Measurements from ENCODE around the gene SRP68. TPM values are rescaled to one million over a fixed set of nuclear protein-coding genes. Genes with fewer than 3 reads are reported as not detected.

Gene SRP68
- total and polyA plus RNA-seq, 2 of the 8 experiments (the other 6 are each of a cell fraction or from before 2014, with no cell fraction given), result 57.7 to 83.5 TPM

- Histone ChIP-seq H4K8ac (ENCODE audit: extremely low read depth, insufficient read depth, low read length) (no peak overlapping the region), H3K4me1 (replicated peaks in 1 of 4; ENCODE audit: control insufficient read depth in 3 of 4, insufficient read depth in 4 of 4, low read length in 3 of 4) (no peaks in the 10 kb centered on the region), H2BK5ac (ENCODE audit: low read depth, low read length) (no peak overlapping the region), H2BK120ac (replicated peaks; ENCODE audit: low read depth, low read length) (no peak overlapping the region), H3K27me3 (replicated peaks in 1 of 4; ENCODE audit: control insufficient read depth in 3 of 4, extremely low read depth in 1 of 4, insufficient read depth in 3 of 4, low read length in 3 of 4) (no peaks in the 10 kb centered on the region), H3K36me3 (ENCODE audit: control insufficient read depth in 2 of 4, insufficient read depth in 4 of 4, low read length in 3 of 4) (no peaks in the 10 kb centered on the region; a peak in 1 of 8 replicates), H4K91ac (replicated peaks; ENCODE audit: insufficient read length, low read length) (no peak overlapping the region), H2BK20ac (ENCODE audit: low read length) (no peak overlapping the region), H3K79me2 (ENCODE audit: control insufficient read depth in 1 of 2, insufficient read depth in 2 of 2, low read length in 2 of 2) (no peaks in the 10 kb centered on the region), H3K23me2 (ENCODE audit: low read depth, low read length) (no peaks in the 10 kb centered on the region), H4K20me1 (replicated peaks in 1 of 2; ENCODE audit: control insufficient read depth in 1 of 2, insufficient read depth in 2 of 2, low read length in 2 of 2) (no peaks in the 10 kb centered on the region), H4K5ac (ENCODE audit: insufficient read length, low read depth, low read length) (no peak overlapping the region), H3K79me1 (ENCODE audit: low read depth, low read length) (no peaks in the 10 kb centered on the region), H2BK15ac (ENCODE audit: low read length) (no peak overlapping the region), H3K9ac (replicated peaks in 1 of 4; ENCODE audit: extremely low read depth in 1 of 4, low read depth in 3 of 4, low read length in 3 of 4) (no peak overlapping the region), H3K4me2 (ENCODE audit: insufficient read depth in 1 of 2, low read depth in 2 of 2, low read length in 2 of 2) (no peak overlapping the region), H3K27ac (ENCODE audit: low read depth, low read length) (no peak overlapping the region), H3K56ac (replicated peaks; ENCODE audit: insufficient read length, low read depth, low read length) (no peak overlapping the region), H3K4me3 (ENCODE audit: extremely low read depth in 1 of 4, insufficient read depth in 2 of 4, low read depth in 3 of 4, low read length in 4 of 4) (no peak overlapping the region), H3K9me3 (ENCODE audit: insufficient read depth in 2 of 2, low read depth in 1 of 2, low read length in 1 of 2) (no peaks in the 10 kb centered on the region; a peak in 1 of 4 replicates), H2AFZ (ENCODE audit: low read length) (no peak overlapping the region), H3K23ac (ENCODE audit: insufficient read length) (no peak overlapping the region), H3K4ac (replicated peaks; ENCODE audit: insufficient read length, low read depth, low read length) (no peak overlapping the region), H2BK12ac (ENCODE audit: low read depth, low read length) (no peak overlapping the region), H3K18ac (ENCODE audit: extremely low read depth, low read length) (no peak overlapping the region), H2AK5ac (ENCODE audit: low read depth, low read length) (no peak overlapping the region), H3K14ac (ENCODE audit: insufficient read length) (no peak overlapping the region)
- DNase-seq (ENCODE audit: low read depth in 1 of 2, low spot score in 2 of 2) (no peak), FAIRE-seq (no peak)
- CTCF ChIA-PET (ENCODE audit: partially characterized antibody), result interaction anchor here (0.8 to 32.0 kb wide), 18 partner anchors 6 to 293 kb away, joined by 3 to 885 read pairs (median 4); partner anchors contain the start of genes CDK3, EVPL, MRPL38 and TRIM65
- TF ChIP-seq RAD21 (IDR thresholded peaks at IDR 0.05 in 1 of 2, conservative IDR thresholded peaks at IDR 0.05 in 1 of 2; ENCODE audit: low read depth in 2 of 2, low read length in 2 of 2) (no peak), ASH2L (IDR thresholded peaks at IDR 0.05; ENCODE audit: low read length) (no peak), POLR2AphosphoS5 (IDR thresholded peaks at IDR 0.05; ENCODE audit: low read depth, low read length) (no peak), TEAD4 (IDR thresholded peaks at IDR 0.05; ENCODE audit: low read depth, low read length) (no peak)
- WGBS, 2 experiments (ENCODE audit: extremely low coverage in 1 of 2, insufficient coverage in 1 of 2, insufficient read length in 1 of 2, insufficient replicate concordance in 2 of 2, low coverage in 1 of 2, low lambda C conversion rate in 2 of 2, missing lambda C conversion rate in 1 of 2), result 96% methylated on average over 27 of the region's 36 CpGs; no CpG with 5 or more reads in 1 of the 2 experiments
- POLR2A ChIA-PET (ENCODE audit: partially characterized antibody), result interaction anchor here (0.9 to 1.6 kb wide), 7 partner anchors 10 to 223 kb away, joined by 3 to 7 read pairs (median 4); partner anchors contain the start of gene TRIM65
These were observed 64.1 kb downstream of the SRP68 start for GRCh38 chr17:76008208-76008607.

Measured in H1 (cell line).